Astrocyte of the spinal cord (primary cell): ENCODE data around the gene TMEM161A.
"Not testable (repeated sequence)": the region's sequence is repeated elsewhere in the genome, so short reads cannot be mapped to it uniquely, and the experiment has no call there.

Source experiments
- DNase-seq: peaks from one replicate; pipeline ENCODE4 v3.0.0; 2011; ENCODE audit warnings: low read depth, low spot score
- H3K4me3 ChIP-seq: 2 replicates; pipeline ENCODE4 v1.5.1; 2011; ENCODE audit warnings: low read depth, mild to moderate bottlenecking, low read length, moderate library complexity
- in situ Hi-C: cut with HindIII; loops from 2 replicates; pipeline ENCODE4 v1.10.0; 2017; ENCODE audit warnings: low sequenced_read_pairs
- TF ChIP-seq, protein P1 (sequence below): IDR thresholded peaks from 2 replicates; pipeline ENCODE4 v1.5.1; 2012; ENCODE audit warnings: low read depth, mild to moderate bottlenecking, low read length, inconsistent platforms

Gene TMEM161A

DNA sequence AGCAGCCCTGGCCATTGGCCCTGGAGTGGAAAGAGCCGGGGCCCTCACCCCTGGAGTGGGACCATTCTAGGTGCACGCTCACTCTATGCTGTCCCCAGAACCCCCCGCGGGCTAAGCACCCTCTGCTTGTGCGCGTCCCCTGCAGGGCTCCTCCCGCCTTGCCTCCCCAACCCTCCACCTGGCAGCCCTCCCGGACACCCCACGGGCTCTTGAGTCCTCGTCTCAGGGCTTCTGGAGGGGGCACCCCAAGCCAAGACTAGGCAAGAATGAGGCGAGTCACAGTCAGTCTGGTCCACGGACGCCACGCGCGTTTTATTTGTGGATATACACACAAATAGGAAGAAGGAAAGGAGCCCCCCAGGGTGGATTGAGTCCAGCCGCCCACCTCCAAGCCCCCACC lies 7.0 kb upstream of the TMEM161A start:
- H3K4me3 ChIP-seq, result no peak overlapping the region
- TF ChIP-seq, protein P1, sequence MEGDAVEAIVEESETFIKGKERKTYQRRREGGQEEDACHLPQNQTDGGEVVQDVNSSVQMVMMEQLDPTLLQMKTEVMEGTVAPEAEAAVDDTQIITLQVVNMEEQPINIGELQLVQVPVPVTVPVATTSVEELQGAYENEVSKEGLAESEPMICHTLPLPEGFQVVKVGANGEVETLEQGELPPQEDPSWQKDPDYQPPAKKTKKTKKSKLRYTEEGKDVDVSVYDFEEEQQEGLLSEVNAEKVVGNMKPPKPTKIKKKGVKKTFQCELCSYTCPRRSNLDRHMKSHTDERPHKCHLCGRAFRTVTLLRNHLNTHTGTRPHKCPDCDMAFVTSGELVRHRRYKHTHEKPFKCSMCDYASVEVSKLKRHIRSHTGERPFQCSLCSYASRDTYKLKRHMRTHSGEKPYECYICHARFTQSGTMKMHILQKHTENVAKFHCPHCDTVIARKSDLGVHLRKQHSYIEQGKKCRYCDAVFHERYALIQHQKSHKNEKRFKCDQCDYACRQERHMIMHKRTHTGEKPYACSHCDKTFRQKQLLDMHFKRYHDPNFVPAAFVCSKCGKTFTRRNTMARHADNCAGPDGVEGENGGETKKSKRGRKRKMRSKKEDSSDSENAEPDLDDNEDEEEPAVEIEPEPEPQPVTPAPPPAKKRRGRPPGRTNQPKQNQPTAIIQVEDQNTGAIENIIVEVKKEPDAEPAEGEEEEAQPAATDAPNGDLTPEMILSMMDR, result no peak
- in situ Hi-C loops, result no loop called here
- DNase-seq, result no peak

DNA sequence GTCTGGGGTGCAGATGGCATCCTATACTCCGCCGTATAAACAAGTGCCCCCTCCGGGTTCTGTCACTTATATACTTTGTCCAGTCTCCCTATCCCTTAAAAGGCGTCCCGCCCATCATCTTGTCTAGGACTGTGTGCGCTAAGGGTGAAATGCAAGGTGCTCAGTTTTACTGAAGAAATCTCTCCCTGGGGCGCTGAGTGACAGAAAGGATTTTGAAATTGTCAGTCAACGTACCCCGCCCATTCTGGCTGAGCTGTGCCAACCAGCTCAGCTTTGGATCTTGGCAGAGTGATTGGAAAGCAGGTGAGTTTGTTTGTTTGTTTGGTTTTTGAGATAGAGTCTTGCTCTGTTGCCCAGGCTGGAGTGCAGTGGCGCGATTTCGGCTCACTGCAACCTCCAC lies 4.1 kb upstream of the TMEM161A start:
- DNase-seq, result no peak
- in situ Hi-C loops, result no loop called here
- TF ChIP-seq, protein P1, result no peak
- no peak overlapping the region for H3K4me3 ChIP-seq

- TF ChIP-seq, protein P1, result no peak
- in situ Hi-C loops, result no loop called here
- no peak for DNase-seq
- H3K4me3 ChIP-seq, result no peak overlapping the region
Observed at GRCh38 chr19:19140476-19140875, 2.2 kb upstream of the TMEM161A start.

- no peak for DNase-seq
- no peak overlapping the region for H3K4me3 ChIP-seq
- in situ Hi-C loops, result no loop called here
- TF ChIP-seq, protein P1, result no peak
Observed at GRCh38 chr19:19139876-19140229, 1.6 kb upstream of the TMEM161A start.

GRCh38 chr19:19137556-19138108 lies 646 bp downstream of the TMEM161A start:
- TF ChIP-seq, protein P1, result no peak
- no peak for DNase-seq
- peak overlapping the region; percentile 84 for H3K4me3 ChIP-seq
- in situ Hi-C loops, result no loop called here

DNA sequence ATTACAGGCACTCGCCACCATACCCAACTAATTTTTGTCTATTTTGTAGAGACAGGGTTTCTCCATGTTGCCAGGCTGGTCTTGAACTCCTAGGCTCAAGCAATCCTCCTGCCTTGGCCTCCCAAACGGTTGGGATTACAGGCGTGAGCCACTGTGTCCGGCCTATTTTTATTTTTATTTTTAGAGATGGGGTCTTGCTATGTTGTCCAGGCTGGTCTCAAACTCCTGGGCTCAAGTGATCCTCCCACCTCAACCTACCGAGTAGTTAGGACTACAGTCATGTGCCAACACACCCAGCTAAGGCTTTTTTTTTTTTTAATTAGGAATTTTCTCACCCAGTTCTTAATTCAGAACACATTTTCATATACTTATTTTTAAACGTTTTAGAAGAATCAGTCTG lies 2.6 kb downstream of the TMEM161A start:
- DNase-seq, in situ Hi-C loops: not testable (repeated sequence)

DNA sequence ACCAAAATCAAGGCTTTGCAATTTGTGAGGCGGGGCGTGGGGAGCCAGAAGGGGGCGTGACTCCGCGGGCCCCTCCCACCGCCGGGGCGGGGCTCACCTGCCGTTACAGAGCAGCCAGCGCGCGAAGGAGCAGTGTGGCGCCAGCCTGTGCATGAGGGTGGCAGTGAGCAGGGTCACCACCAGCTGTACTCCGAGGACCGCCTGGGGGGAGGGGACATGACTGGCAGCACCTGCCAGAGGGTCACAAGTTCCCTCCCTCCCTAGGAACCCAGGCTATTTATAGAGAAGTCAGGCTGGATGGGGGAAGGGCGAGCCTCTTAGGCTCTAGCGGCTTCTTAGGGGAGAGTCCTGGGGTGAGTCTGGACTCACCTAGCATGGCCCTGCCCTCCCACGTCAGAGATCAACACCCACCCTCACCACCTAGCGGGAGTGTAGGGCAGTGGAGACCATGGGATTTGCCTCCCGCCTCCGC lies 3.6 kb downstream of the TMEM161A start:
- in situ Hi-C loops, result no loop called here
- H3K4me3 ChIP-seq, result no peak overlapping the region
- no peak for DNase-seq
- TF ChIP-seq, protein P1, result no peak

More for the DNA sequence above, 2.6 kb downstream of the TMEM161A start:
- H3K4me3 ChIP-seq, result not testable (repeated sequence)
